Measurements from ENCODE around the gene ACSL3.
A peak's percentile ranks its signal among the peaks of the same experiment; 100 is the strongest.

The ACSL3 gene

GRCh38 chr2:222935688-222936298 is 75.0 kb downstream of the ACSL3 start:
- no peaks in the 10 kb centered on the region for H3K27me3 ChIP-seq (ENCODE audit: insufficient read depth, poor library complexity, severe bottlenecking)
- DNase-seq (ENCODE audit: low read depth in 1 of 2, low spot score in 1 of 2): no peak
- no peak overlapping the region for H3K4me3 ChIP-seq (replicated peaks; ENCODE audit: insufficient read depth, low read length)
- H3K27ac ChIP-seq (replicated peaks): no peak overlapping the region
- TF ChIP-seq SPI1 (IDR thresholded peaks at IDR 0.05; ENCODE audit: borderline replicate concordance, low read depth): no peak

- Histone ChIP-seq H3K4me3 (replicated peaks; ENCODE audit: insufficient read depth, low read length) (no peak overlapping the region), H3K27ac (replicated peaks) (no peak overlapping the region), H3K27me3 (ENCODE audit: insufficient read depth, poor library complexity, severe bottlenecking) (no peaks in the 10 kb centered on the region)
- no peak for DNase-seq (ENCODE audit: low read depth in 1 of 2, low spot score in 1 of 2)
- TF ChIP-seq CTCF (IDR thresholded peaks at IDR 0.05; ENCODE audit: insufficient read depth, low read length) (no peak), SPI1 (IDR thresholded peaks at IDR 0.05; ENCODE audit: borderline replicate concordance, low read depth) (no peak), REST (IDR thresholded peaks at IDR 0.05; ENCODE audit: insufficient replicate concordance, low read depth) (no peak), GABPA (IDR thresholded peaks at IDR 0.05; ENCODE audit: low read depth) (no peak), POLR2AphosphoS5 (IDR thresholded peaks at IDR 0.05; ENCODE audit: low read depth) (no peak)
Observed at GRCh38 chr2:222936705-222937104, 75.9 kb downstream of the ACSL3 start.

- Histone ChIP-seq H3K27ac (replicated peaks) (no peak overlapping the region), H3K27me3 (ENCODE audit: insufficient read depth, poor library complexity, severe bottlenecking) (no peaks in the 10 kb centered on the region), H3K4me3 (replicated peaks; ENCODE audit: insufficient read depth, low read length) (no peak overlapping the region)
- DNase-seq (ENCODE audit: low read depth in 1 of 2, low spot score in 1 of 2): no peak
- TF ChIP-seq POLR2AphosphoS5 (IDR thresholded peaks at IDR 0.05; ENCODE audit: low read depth) (no peak), SPI1 (IDR thresholded peaks at IDR 0.05; ENCODE audit: borderline replicate concordance, low read depth) (no peak), REST (IDR thresholded peaks at IDR 0.05; ENCODE audit: insufficient replicate concordance, low read depth) (no peak), GABPA (IDR thresholded peaks at IDR 0.05; ENCODE audit: low read depth) (no peak), CTCF (IDR thresholded peaks at IDR 0.05; ENCODE audit: insufficient read depth, low read length) (no peak)
Observed at GRCh38 chr2:222938327-222938726, 77.5 kb downstream of the ACSL3 start.

- Histone ChIP-seq H3K4me3 (replicated peaks; ENCODE audit: insufficient read depth, low read length) (no peak overlapping the region), H3K27me3 (ENCODE audit: insufficient read depth, poor library complexity, severe bottlenecking) (no peaks in the 10 kb centered on the region), H3K27ac (replicated peaks) (no peak overlapping the region)
- DNase-seq (ENCODE audit: low read depth in 1 of 2, low spot score in 1 of 2): peak; percentile 37 to 73
- no peak for TF ChIP-seq SPI1 (IDR thresholded peaks at IDR 0.05; ENCODE audit: borderline replicate concordance, low read depth)
- no peak for TF ChIP-seq GABPA (IDR thresholded peaks at IDR 0.05; ENCODE audit: low read depth)
- peak; percentile 82 for TF ChIP-seq REST (IDR thresholded peaks at IDR 0.05; ENCODE audit: insufficient replicate concordance, low read depth)
- TF ChIP-seq POLR2AphosphoS5 (IDR thresholded peaks at IDR 0.05; ENCODE audit: low read depth): no peak
- TF ChIP-seq CTCF (IDR thresholded peaks at IDR 0.05; ENCODE audit: insufficient read depth, low read length): peak; percentile 82
Observed at GRCh38 chr2:222939208-222939856, 78.5 kb downstream of the ACSL3 start.
